A549 (cell line): ENCODE results near the gene ZNF22. TPM values are rescaled to one million over a fixed set of nuclear protein-coding genes. Genes with fewer than 3 reads are reported as not detected.

Source experiments
- ATAC-seq, 2 experiments: fragments of 200-7000 bp in 1 of 2; fragments of >200 bp in 1 of 2; cut with Nextera tagmentation in 1 of 2; cut with Tn5 transposase in 1 of 2; 3 replicates each; pipeline versions ENCODE4 v1.8.0 to v1.9.1; 2018 to 2020; ENCODE audit warnings: mild to moderate bottlenecking in 1 of 2, moderate library complexity in 1 of 2
- CTCF ChIA-PET: fragments of 300-600 bp; sonication (Branson Sonifier 250); formaldehyde crosslinking; extraction: SDS; loops from one replicate; lab custom pipeline; 2021; ENCODE audit warnings: antibody characterized with exemption, inconsistent platforms; lab: Yijun Ruan, JAX
- POLR2A ChIA-PET: fragments of 350-600 bp; formaldehyde crosslinking; extraction: SDS; loops from one replicate; lab custom pipeline; 2021; ENCODE audit warnings: antibody characterized with exemption, inconsistent platforms; lab: Yijun Ruan, JAX
- DNase-seq, 2 experiments: peaks; one replicate each; pipeline versions ENCODE4 v3.0.0 to v3.0.0-alpha.2; 2011 to 2016; ENCODE audit warnings: low read depth in 1 of 2, low spot score in 1 of 2
- FAIRE-seq: peaks from 2 replicates; lab custom pipeline; 2011; peaks lifted over from hg19 to GRCh38; lab: Jason Lieb, UNC
- H3K27ac ChIP-seq, 2 experiments: fragments of >200 bp; sonication (Bioruptor Twin); formaldehyde crosslinking; 3 replicates each; pipeline ENCODE4 v1.5.1; 2016 to 2017
- H3K4me1 ChIP-seq: fragments of >200 bp; sonication (Bioruptor Twin); formaldehyde crosslinking; 3 replicates; pipeline ENCODE4 v1.6.1; 2016
- H3K4me2 ChIP-seq: fragments of >200 bp; sonication (Bioruptor Twin); formaldehyde crosslinking; 3 replicates; pipeline ENCODE4 v1.6.1; 2016
- H3K4me3 ChIP-seq: fragments of >200 bp; sonication (Bioruptor Twin); formaldehyde crosslinking; 3 replicates; pipeline ENCODE4 v1.5.1; 2016
- H3K9me3 ChIP-seq: fragments of >200 bp; sonication (Bioruptor Twin); formaldehyde crosslinking; 3 replicates; pipeline ENCODE4 v1.6.1; 2016
- CEBPB ChIP-seq, 2 experiments: fragments of >200 bp in 1 of 2; sonication (Bioruptor Twin) in 1 of 2; formaldehyde crosslinking in 1 of 2; IDR thresholded peaks; 2 replicates each; pipeline ENCODE4 v1.6.1; 2012 to 2016
- CHD2 ChIP-seq: fragments of 150-350 bp; IDR thresholded peaks from 2 replicates; pipeline ENCODE4 v1.6.1; 2014; ENCODE audit warnings: low read length; ENCODE audit not compliant: partially characterized antibody
- E2F6 ChIP-seq: IDR thresholded peaks from 2 replicates; pipeline ENCODE4 v1.6.1; 2012; ENCODE audit warnings: low read depth, borderline replicate concordance
- EHF ChIP-seq: fragments of 250-450 bp; sonication (Bioruptor Pico); IDR thresholded peaks from 2 replicates; pipeline ENCODE4 v1.5.0; 2020; ENCODE audit warnings: mild to moderate bottlenecking
- EHMT2 ChIP-seq: fragments of 200-600 bp; sonication (generic); IDR thresholded peaks from 2 replicates; pipeline ENCODE4 v1.6.1; 2016; ENCODE audit warnings: antibody characterized with exemption, low read depth, mild to moderate bottlenecking, moderate library complexity
- ELK1 ChIP-seq: fragments of 150-350 bp; IDR thresholded peaks from 2 replicates; pipeline ENCODE4 v1.6.1; 2014; ENCODE audit warnings: low read depth, mild to moderate bottlenecking, low read length
- ESRRA ChIP-seq: fragments of 150-350 bp; IDR thresholded peaks from 2 replicates; pipeline ENCODE4 v1.6.1; 2014; ENCODE audit warnings: mild to moderate bottlenecking, low read length, borderline replicate concordance
- FOSB ChIP-seq: fragments of 250-450 bp; sonication (Bioruptor Pico); IDR thresholded peaks from 2 replicates; pipeline ENCODE4 v1.5.0; 2020; ENCODE audit warnings: mild to moderate bottlenecking, moderate library complexity
- FOXS1 ChIP-seq: fragments of 250-450 bp; sonication (Bioruptor Pico); IDR thresholded peaks from 2 replicates; pipeline ENCODE4 v1.5.0; 2020; ENCODE audit warnings: mild to moderate bottlenecking, moderate library complexity
- HES2 ChIP-seq: fragments of >200 bp; sonication (Bioruptor Twin); formaldehyde crosslinking; IDR thresholded peaks from 2 replicates; pipeline ENCODE4 v1.6.1; 2016
- HEYL ChIP-seq: fragments of 250-450 bp; sonication (Bioruptor Pico); IDR thresholded peaks from 2 replicates; pipeline ENCODE4 v1.8.0; 2021; ENCODE audit warnings: mild to moderate bottlenecking, moderate library complexity
- HOXB13 ChIP-seq: fragments of 250-450 bp; sonication (Bioruptor Pico); IDR thresholded peaks from 2 replicates; pipeline ENCODE4 v1.5.0; 2020; ENCODE audit warnings: low read depth, mild to moderate bottlenecking, moderate library complexity
- JUNB ChIP-seq: fragments of >200 bp; sonication (Bioruptor Twin); formaldehyde crosslinking; IDR thresholded peaks from 2 replicates; pipeline ENCODE4 v1.6.1; 2016
- MAFK ChIP-seq: fragments of 450-650 bp; IDR thresholded peaks from 2 replicates; pipeline ENCODE4 v1.6.1; 2014; ENCODE audit not compliant: partially characterized antibody
- NPAS2 ChIP-seq: fragments of 250-450 bp; sonication (Bioruptor Pico); IDR thresholded peaks from 2 replicates; pipeline ENCODE4 v1.8.0; 2022; ENCODE audit warnings: mild to moderate bottlenecking, moderate library complexity, borderline replicate concordance
- NR3C1 ChIP-seq: fragments of >200 bp; sonication (Bioruptor Twin); formaldehyde crosslinking; IDR thresholded peaks from 3 replicates; pipeline ENCODE4 v1.6.1; 2017
- RAD21 ChIP-seq, 2 experiments: fragments of >200 bp in 1 of 2; sonication (Bioruptor Twin) in 1 of 2; formaldehyde crosslinking in 1 of 2; IDR thresholded peaks in 1 of 2; conservative IDR thresholded peaks in 1 of 2; 2 replicates in 1 of 2; 3 replicates in 1 of 2; pipeline ENCODE4 v1.6.1; 2012 to 2018; ENCODE audit warnings: inconsistent platforms in 1 of 2
- RNF2 ChIP-seq: fragments of 200-600 bp; sonication (generic); IDR thresholded peaks from 2 replicates; pipeline ENCODE4 v1.6.1; 2016; ENCODE audit warnings: low read depth, mild to moderate bottlenecking, antibody characterized with exemption, moderate library complexity, borderline replicate concordance
- SREBF2 ChIP-seq: fragments of 450-650 bp; IDR thresholded peaks from 2 replicates; pipeline ENCODE4 v1.6.1; 2014; ENCODE audit warnings: mild to moderate bottlenecking, moderate library complexity
- TFCP2L1 ChIP-seq: fragments of 250-450 bp; sonication (Bioruptor Pico); IDR thresholded peaks from 2 replicates; pipeline ENCODE4 v1.5.0; 2021; ENCODE audit warnings: mild to moderate bottlenecking
- TP53 ChIP-seq: fragments of 250-450 bp; sonication (Bioruptor Pico); IDR thresholded peaks from 2 replicates; pipeline ENCODE4 v1.5.0; 2021; ENCODE audit warnings: mild to moderate bottlenecking, moderate library complexity
- ZNF302 ChIP-seq: fragments of 250-450 bp; sonication (Bioruptor Pico); IDR thresholded peaks from 2 replicates; pipeline ENCODE4 v1.9.0; 2021; ENCODE audit warnings: inconsistent platforms, mild to moderate bottlenecking, moderate library complexity
- WGBS: methylation state at CpG from one replicate; pipeline ENCODE4 v1.1.6; 2017; ENCODE audit errors: missing lambda C conversion rate; 5-methylcytosine and 5-hydroxymethylcytosine counted together
- polyA plus RNA-seq, 4 experiments: library from polyadenylated mRNA; depleted of rRNA in 3 of 4; stranded (reverse); fragments of >200 nt; fragmentation: RNase III in 1 of 4; extraction: RNeasy Plus Mini Kit Qiagen cat#74134 plus additional on column Dnase treatment in 1 of 4; gene quantifications; 2 replicates in 3 of 4; 3 replicates in 1 of 4; pipeline ENCODE4 v1.2.3, GENCODE V29; 2011 to 2017
- TF ChIP-seq, protein P1 (sequence below): fragments of >200 bp; sonication (Bioruptor Twin); formaldehyde crosslinking; IDR thresholded peaks from 3 replicates; pipeline ENCODE4 v1.5.1; 2016
- TF ChIP-seq, protein P2 (sequence below): fragments of 450-650 bp; IDR thresholded peaks from 2 replicates; pipeline ENCODE4 v1.6.1; 2014; ENCODE audit warnings: antibody characterized with exemption
- TF ChIP-seq, protein P3 (sequence below): fragments of 250-450 bp; sonication (Bioruptor Pico); IDR thresholded peaks from 2 replicates; pipeline ENCODE4 v1.5.0; 2021; ENCODE audit warnings: mild to moderate bottlenecking, moderate library complexity, borderline replicate concordance

ZNF22 gene
- polyA plus RNA-seq, 2 of the 4 experiments (the other 2 are of a cell fraction) = 8.5 to 13.0 TPM

DNA sequence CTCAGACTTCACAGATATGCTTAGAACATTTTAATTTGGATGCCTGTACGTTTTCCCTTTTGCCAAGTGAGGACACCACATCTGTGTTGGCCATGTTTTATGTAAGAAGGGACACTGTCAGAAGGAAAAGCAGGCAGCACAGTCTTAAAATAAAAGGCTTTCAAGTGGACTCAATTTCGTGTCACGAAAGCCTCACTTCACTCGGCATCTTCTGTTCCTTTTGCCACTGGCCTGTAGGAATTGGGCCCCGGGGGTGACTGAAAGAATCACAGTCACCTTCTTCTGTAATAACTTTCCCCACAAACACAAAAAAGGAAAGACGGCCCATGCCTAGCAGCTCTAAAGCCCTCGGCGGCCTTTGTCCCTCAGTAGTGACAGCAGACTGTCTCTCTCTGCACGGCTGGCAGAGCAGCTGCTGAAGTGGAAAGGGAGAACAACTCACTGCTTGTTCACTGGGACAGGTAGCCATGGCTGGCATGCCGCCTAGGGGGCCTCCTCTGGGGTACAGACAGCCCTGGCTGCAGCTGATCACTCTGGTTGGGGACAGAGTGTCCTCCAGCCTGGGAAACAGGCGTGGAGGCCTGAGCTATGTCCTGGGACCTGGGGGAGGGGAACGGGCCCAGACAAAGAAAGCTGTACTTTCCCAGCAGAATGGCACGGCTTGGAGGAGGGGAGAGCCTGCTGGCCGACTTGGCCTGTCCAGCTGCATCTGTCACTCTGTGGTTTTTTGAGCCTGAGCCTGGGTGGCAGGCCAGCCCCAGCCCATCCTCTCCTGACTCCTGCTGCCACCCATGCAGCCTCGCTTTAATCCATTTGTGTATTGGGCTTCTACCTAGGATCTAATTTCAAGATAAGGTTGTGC lies 36.7 kb upstream of the ZNF22 start:
- no peak overlapping the region for H3K4me3 ChIP-seq
- FAIRE-seq (no peak), ATAC-seq (no peak), DNase-seq (no peak)
- no peaks in the 10 kb centered on the region for H3K9me3 ChIP-seq
- peak overlapping the region in 1 of 2 experiments; percentile 46; a peak in 1 of 6 replicates for H3K27ac ChIP-seq
- 78% methylated on average over 14 of the region's 15 CpGs for WGBS
- TF ChIP-seq, protein P1, sequence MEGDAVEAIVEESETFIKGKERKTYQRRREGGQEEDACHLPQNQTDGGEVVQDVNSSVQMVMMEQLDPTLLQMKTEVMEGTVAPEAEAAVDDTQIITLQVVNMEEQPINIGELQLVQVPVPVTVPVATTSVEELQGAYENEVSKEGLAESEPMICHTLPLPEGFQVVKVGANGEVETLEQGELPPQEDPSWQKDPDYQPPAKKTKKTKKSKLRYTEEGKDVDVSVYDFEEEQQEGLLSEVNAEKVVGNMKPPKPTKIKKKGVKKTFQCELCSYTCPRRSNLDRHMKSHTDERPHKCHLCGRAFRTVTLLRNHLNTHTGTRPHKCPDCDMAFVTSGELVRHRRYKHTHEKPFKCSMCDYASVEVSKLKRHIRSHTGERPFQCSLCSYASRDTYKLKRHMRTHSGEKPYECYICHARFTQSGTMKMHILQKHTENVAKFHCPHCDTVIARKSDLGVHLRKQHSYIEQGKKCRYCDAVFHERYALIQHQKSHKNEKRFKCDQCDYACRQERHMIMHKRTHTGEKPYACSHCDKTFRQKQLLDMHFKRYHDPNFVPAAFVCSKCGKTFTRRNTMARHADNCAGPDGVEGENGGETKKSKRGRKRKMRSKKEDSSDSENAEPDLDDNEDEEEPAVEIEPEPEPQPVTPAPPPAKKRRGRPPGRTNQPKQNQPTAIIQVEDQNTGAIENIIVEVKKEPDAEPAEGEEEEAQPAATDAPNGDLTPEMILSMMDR = no peak
- no peak for TF ChIP-seq EHF (CRISPR knock-in tag)
- no peak for TF ChIP-seq NR3C1
- TF ChIP-seq FOSB (CRISPR knock-in tag) = no peak
- TF ChIP-seq RNF2 = no peak
- no peak for TF ChIP-seq NPAS2 (CRISPR knock-in tag)
- TF ChIP-seq, protein P2, sequence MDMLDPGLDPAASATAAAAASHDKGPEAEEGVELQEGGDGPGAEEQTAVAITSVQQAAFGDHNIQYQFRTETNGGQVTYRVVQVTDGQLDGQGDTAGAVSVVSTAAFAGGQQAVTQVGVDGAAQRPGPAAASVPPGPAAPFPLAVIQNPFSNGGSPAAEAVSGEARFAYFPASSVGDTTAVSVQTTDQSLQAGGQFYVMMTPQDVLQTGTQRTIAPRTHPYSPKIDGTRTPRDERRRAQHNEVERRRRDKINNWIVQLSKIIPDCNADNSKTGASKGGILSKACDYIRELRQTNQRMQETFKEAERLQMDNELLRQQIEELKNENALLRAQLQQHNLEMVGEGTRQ = no peak
- TF ChIP-seq MAFK = no peak
- TF ChIP-seq ELK1 = no peak
- no peak for TF ChIP-seq ZNF302
- no peak for TF ChIP-seq EHMT2
- H3K4me2 ChIP-seq = no peak overlapping the region
- ChIA-PET CTCF (interaction anchor here (0.5 to 4.7 kb wide), 9 partner anchors 10 to 1498 kb away, joined by 3 to 22 read pairs (median 5); partner anchors contain the start of gene DEPP1), POLR2A (interaction anchor here (1.1 to 1.5 kb wide), 3 partner anchors 10 to 15 kb away, joined by 3 to 8 read pairs (median 5); partner anchors contain the start of gene DEPP1)
- peaks cover 12% of the 10 kb centered on the region; the same call in 2 of the 3 replicates for H3K4me1 ChIP-seq

DNA sequence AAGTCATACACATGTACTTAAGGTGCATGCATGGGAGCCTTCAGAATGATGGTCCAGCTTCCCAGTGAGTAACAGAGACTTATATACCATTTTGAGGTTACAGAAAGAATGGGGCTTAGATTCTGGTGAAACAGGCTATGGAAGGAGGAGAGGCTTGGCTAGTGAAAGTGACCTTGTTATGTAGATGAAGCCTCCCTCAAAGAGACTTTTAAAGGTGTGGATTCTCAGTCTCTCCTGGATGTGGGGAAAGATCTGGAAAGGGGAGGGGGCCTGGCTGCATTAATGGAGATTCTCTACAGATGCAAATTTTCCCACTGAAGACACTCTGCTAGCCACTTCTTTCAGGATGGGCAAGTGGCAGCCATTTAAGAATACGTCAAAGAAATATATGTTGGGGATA lies 35.6 kb upstream of the ZNF22 start:
- H3K4me3 ChIP-seq = no peak overlapping the region
- no peak overlapping the region for H3K4me2 ChIP-seq
- 83% methylated on average over 1 of the region's 1 CpG for WGBS
- TF ChIP-seq E2F6 (no peak), HOXB13 (no peak), CHD2 (no peak), EHMT2 (no peak), HES2 (no peak)
- no peaks in the 10 kb centered on the region for H3K9me3 ChIP-seq
- ChIA-PET CTCF (interaction anchor here (1.1 to 5.3 kb wide), 4 partner anchors 9 to 33 kb away, joined by 3 to 29 read pairs (median 8); partner anchors contain the start of gene DEPP1), POLR2A (no interaction called here)
- H3K27ac ChIP-seq = peak overlapping the region in 1 of 2 experiments; percentile 5; a peak in 1 of 6 replicates
- no peak for ATAC-seq
- no peak for DNase-seq
- peaks cover 9% of the 10 kb centered on the region; the same call in 2 of the 3 replicates for H3K4me1 ChIP-seq
- no peak for FAIRE-seq

DNA sequence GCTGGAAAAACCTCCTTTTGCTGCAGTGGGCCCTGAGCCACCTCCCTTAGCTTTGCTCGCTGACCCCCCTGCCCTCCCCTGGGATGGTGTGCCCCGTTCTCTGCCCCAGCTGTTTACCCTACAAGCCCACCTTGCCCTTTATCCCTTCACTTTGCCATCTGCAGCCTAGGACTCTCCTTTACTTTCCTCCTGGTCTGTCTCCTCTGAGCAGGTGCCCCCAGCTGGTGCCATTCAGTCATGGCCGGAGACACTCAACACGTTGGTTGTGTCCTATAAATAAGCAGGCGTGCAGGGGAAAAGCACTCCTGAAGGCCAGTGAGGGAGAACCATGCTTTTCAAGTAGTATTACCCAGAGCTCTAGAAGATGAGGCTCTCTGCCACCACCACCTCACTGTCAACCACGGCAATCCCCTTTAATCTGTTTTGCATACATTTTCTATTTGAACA lies 35.0 kb upstream of the ZNF22 start:
- WGBS = 88% methylated on average over 6 of the region's 6 CpGs
- FAIRE-seq (no peak), DNase-seq (no peak), ATAC-seq (no peak)
- POLR2A ChIA-PET = no interaction called here
- CTCF ChIA-PET = interaction anchor here (1.0 to 5.3 kb wide), 6 partner anchors 9 to 33 kb away, joined by 3 to 29 read pairs (median 5); partner anchors contain the start of gene DEPP1
- Histone ChIP-seq H3K9me3 (no peaks in the 10 kb centered on the region), H3K4me2 (no peak overlapping the region), H3K27ac (no peak overlapping the region; a peak in 1 of 6 replicates), H3K4me1 (peaks cover 7% of the 10 kb centered on the region; the same call in 2 of the 3 replicates), H3K4me3 (no peak overlapping the region)
- no peak for TF ChIP-seq TFCP2L1
- TF ChIP-seq CEBPB (IDR thresholded peaks at IDR 0.05) = no peak
- no peak for TF ChIP-seq HOXB13
- no peak for TF ChIP-seq FOXS1 (CRISPR knock-in tag)
- no peak for TF ChIP-seq RAD21 (conservative IDR thresholded peaks at IDR 0.05 in 1 of 2, IDR thresholded peaks at IDR 0.05 in 1 of 2)
- no peak for TF ChIP-seq TP53 (CRISPR knock-in tag)
- no peak for TF ChIP-seq ESRRA
- TF ChIP-seq, protein P3, sequence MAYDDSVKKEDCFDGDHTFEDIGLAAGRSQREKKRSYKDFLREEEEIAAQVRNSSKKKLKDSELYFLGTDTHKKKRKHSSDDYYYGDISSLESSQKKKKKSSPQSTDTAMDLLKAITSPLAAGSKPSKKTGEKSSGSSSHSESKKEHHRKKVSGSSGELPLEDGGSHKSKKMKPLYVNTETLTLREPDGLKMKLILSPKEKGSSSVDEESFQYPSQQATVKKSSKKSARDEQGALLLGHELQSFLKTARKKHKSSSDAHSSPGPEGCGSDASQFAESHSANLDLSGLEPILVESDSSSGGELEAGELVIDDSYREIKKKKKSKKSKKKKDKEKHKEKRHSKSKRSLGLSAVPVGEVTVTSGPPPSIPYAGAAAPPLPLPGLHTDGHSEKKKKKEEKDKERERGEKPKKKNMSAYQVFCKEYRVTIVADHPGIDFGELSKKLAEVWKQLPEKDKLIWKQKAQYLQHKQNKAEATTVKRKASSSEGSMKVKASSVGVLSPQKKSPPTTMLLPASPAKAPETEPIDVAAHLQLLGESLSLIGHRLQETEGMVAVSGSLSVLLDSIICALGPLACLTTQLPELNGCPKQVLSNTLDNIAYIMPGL (CRISPR knock-in tag) = no peak
- no peak for TF ChIP-seq HEYL (CRISPR knock-in tag)
- TF ChIP-seq JUNB = no peak
- no peak for TF ChIP-seq SREBF2
